GM21825 (cell line): Measurements from ENCODE around the gene NPHS1.

Source experiments
- ATAC-seq: cut with Tn5 transposase; IDR thresholded peaks from one replicate; pipeline ENCODE4 v1.9.1; 2021; ENCODE audit warnings: mild to moderate bottlenecking, moderate library complexity; ENCODE audit not compliant: unreplicated experiment

NPHS1 gene

DNA sequence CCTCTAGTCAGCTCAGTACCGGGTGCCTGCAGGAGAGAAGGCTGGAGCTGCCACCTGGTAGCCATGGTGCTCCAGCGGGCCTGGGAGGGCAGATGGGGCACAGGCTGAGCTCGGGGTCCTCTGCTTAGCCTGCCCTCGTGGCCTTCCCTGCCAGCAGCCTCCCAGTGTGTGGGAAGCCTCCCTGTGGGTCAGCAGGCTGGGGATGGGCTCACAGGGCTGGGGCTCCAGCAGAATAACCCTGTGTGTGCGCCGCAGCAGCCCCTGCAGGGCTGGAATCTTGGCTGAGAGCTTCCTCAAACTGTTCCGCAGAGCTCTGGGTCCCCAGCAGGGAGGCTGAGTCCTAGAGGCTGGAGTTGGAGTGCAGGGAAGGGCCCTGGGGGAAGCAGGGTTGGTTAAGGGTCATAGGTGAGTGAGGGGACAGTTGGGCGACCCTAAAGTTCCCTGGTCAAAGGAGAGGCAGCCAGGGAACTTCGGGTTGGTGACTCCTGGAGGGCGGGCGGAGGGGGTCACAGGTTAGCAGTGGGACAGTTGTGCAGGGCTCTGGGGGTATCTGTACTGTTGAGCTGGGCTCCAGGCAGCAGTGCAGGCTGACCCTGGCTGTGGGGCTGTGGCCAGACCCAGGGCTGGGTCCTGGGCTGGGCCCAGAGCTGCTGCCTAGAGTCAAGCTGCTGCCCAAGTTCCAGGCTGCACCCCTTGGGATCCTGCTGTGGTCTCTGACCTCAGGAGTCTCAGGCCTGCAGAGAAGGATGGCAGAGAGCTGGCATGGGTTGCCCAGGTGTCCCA, 62.9 kb downstream of the NPHS1 start:
- ATAC-seq, result no peak

DNA sequence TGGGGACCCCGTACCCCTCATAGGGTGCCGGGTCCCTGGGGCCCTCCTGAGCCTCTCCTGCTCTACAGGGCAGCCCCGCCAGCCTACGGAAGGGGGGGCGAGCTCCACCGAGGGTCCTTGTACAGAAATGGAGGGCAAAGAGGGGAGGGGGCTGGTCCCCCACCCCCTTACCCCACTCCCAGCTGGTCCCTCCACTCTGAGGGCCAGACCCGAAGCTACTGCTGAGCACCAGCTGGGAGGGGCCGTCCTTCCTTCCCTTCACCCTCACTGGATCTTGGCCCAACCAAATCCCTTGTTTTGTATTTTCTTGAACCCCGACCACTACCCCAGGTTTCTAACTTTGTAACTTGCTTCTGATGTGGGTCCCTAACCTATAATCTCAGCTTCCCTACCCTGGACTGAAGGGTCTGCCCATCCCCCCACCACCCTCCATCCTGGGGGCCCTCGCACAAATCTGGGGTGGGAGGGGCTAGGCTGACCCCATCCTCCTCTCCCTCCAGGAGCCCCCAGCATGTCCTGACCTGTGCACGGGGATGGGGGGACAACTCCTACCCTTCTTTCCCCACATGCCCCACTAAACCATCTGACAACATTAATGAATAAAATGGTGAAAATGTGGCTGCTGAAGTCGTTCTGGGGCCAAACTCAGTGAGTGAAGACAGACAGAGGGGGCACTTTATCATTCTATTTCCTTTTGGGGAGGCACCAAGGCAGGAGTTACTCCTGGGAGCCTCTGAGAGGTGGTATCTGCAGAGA, 63.9 kb downstream of the NPHS1 start:
- no peak for ATAC-seq

DNA sequence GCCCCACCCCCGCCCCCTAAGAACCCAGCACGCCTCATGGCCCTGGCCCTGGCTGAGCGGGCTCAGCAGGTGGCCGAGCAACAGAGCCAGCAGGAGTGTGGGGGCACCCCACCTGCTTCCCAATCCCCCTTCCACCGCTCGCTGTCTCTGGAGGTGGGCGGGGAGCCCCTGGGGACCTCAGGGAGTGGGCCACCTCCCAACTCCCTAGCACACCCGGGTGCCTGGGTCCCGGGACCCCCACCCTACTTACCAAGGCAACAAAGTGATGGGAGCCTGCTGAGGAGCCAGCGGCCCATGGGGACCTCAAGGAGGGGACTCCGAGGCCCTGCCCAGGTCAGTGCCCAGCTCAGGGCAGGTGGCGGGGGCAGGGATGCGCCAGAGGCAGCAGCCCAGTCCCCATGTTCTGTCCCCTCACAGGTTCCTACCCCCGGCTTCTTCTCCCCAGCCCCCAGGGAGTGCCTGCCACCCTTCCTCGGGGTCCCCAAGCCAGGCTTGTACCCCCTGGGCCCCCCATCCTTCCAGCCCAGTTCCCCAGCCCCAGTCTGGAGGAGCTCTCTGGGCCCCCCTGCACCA, 65.0 kb downstream of the NPHS1 start:
- no peak for ATAC-seq

DNA sequence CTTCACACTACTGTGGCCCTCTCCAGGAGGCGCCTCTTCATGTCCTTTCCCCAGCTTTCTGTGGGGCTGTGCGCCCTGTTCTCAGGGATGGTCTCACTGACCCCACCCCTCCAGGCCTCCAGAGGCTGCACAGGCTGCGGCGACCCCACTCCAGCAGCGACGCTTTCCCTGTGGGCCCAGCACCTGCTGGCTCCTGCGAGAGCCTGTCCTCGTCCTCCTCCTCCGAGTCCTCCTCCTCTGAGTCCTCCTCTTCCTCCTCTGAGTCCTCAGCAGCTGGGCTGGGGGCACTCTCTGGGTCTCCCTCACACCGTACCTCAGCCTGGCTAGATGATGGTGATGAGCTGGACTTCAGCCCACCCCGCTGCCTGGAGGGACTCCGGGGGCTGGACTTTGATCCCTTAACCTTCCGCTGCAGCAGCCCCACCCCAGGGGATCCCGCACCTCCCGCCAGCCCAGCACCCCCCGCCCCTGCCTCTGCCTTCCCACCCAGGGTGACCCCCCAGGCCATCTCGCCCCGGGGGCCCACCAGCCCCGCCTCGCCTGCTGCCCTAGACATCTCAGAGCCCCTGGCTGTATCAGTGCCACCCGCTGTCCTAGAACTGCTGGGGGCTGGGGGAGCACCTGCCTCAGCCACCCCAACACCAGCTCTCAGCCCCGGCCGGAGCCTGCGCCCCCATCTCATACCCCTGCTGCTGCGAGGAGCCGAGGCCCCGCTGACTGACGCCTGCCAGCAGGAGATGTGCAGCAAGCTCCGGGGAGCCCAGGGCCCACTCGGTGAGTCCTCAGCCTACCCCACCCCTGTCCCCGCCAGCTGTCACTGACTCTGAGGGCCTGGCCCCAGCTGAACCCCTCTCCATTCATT, 65.8 kb downstream of the NPHS1 start:
- ATAC-seq, result no peak

DNA sequence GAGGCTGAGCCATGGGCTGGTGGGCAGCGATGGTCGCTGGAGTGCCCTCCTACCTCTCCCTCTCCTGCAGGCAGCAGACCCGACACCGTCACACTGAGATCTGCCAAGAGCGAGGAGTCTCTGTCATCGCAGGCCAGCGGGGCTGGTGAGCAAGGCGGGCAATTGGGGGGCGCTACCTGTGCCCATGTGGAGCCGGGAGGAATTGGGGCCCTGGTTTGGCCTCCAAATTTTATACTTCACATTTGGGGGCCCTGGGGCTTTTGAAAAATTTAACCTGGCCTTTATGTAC, 67.0 kb downstream of the NPHS1 start:
- no peak for ATAC-seq

DNA sequence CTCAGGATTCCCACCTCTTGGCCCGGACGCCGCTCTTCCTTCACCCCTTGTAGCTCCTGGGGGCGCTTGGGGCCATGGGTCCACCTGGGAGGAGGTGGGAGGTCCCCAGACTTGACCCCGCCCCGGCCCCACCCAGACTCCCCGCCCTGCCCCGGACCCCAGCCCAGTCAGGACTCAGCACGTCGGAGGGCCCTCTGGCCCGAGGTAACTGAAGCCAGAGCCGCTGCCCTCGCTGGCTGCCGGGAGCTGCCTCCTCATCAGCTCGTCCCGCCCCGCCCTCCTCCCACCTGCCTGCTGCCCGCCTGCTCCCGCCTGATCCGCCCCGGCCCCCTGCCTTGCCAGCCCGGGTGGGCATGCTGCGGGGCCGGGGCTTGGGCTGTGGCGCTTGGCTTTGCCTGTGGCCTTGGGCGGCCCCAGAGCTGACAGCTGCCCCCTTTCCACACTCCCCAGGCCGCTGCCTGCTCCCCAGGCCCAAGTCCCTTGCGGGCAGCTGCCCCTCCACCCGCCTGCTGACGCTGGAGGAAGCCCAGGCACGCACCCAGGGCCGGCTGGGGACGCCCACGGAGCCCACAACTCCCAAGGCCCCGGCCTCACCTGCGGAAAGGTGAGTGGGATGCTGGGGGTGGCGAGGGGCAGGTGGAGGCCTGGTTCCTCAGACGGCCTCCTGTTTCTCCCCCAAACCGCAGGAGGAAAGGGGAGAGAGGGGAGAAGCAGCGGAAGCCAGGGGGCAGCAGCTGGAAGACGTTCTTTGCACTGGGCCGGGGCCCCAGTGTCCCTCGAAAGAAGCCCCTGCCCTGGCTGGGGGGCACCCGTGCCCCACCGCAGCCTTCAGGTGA, 67.6 kb downstream of the NPHS1 start:
- ATAC-seq, result no peak

DNA sequence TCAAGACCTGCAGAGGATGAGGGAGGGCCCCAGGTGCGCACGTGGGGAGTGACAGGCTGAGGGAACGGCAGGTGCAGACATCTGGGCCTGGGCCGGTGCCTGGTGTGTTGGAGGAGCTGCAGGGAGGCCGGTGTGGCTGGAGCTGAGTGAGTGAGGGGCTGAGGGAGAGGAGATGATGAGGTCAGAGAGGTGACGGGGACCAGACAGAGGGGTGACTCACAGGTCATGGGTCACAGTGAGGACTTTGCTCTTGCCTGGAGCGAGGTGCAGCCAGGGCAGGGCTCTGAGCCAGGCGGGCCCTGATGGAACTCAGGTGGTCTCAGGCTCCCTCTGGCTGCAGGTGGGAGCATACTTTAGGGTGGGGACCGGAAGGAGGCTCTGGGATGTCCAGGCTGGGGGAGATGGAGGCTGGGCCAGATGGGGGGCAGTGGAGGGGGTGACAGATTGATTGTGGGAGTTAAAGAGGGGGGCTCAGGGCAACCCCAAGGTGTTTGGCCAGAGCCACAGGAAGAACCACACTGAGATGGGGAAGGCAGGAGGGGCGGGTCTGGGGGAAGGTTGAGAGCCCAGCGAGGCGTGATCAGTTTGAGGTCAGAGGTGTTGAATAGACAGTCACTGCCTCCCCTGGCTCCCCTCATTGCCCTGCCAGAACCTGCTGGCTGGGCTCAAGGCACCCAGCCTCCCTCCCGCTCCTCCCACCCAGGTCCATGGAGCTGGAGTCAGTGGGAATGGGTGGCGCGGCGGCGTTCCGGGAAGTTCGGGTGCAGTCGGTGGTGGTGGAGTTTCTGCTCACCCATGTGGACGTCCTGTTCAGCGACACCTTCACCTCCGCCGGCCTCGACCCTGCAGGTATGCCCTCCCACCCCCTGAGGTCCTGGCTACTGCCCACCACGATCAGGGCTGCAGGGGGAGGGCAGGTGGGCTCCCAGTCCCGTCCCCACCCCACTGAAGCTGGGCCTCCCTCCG, 68.6 kb downstream of the NPHS1 start:
- ATAC-seq, result no peak

DNA sequence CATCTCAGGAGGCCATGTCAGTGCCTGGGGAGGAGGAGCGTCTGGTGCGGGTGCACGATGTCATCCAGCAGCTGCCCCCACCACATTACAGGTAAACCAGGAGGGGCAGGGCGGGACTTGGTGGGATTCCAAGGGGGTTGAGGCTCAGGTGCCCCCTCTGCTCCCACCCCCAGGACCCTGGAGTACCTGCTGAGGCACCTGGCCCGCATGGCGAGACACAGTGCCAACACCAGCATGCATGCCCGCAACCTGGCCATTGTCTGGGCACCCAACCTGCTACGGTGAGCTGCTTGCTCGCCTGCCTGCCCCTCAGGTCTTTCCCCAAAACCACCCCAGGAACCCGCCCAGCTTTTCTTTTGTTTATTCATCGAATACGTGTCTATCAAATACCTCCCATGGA, 69.7 kb downstream of the NPHS1 start:
- no peak for ATAC-seq

DNA sequence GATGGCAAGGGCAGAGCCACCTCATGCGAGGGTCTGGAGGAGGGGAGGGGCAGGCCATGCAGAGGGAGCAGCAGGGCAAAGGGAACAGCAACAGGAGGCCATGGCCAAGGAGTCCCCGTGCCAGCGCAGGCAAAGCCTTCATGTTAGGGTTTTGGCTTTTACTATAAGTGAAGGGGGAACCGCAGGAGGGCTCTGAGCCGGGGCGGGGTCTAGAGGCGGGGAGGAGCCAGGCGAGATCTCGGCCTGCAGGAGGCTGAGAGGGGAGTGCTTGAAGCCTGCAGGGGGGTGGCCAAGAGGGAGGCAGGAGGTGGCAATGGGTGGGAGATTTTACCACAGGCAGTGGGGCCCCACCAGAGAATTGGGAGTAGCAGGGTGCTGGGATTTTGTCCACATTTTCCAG, 70.7 kb downstream of the NPHS1 start:
- ATAC-seq, result no peak

DNA sequence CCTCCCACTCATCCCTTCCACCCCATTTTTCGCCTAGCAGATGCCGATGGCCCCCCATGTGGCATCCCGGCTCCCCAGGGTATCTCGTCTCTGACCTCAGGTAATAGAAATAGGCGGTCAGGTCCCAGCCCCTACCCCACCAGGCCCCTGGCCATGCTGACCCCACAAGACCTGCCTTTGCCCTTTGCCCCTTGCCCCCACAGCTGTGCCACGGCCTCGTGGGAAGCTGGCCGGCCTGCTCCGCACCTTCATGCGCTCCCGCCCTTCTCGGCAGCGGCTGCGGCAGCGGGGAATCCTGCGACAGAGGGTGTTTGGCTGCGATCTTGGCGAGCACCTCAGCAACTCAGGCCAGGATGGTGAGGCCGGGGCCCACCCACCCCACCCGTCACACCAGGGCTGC, 71.6 kb downstream of the NPHS1 start:
- ATAC-seq, result no peak

DNA sequence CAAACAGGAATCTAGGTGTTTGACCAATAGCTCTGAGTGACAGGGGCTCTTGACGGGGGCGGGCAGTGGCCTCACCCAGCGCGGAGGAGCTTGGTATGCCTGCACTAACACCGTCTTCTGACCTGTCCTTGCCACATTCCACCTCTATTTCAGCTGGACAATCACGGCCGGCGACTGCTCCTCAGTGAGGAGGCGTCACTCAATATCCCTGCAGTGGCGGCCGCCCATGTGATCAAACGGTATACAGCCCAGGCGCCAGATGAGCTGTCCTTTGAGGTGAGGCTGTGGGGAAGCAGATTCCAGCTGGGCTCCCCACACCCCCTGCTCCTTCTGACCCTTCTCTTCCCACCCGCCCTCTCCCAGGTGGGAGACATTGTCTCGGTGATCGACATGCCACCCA, 72.2 kb downstream of the NPHS1 start:
- ATAC-seq, result no peak

DNA sequence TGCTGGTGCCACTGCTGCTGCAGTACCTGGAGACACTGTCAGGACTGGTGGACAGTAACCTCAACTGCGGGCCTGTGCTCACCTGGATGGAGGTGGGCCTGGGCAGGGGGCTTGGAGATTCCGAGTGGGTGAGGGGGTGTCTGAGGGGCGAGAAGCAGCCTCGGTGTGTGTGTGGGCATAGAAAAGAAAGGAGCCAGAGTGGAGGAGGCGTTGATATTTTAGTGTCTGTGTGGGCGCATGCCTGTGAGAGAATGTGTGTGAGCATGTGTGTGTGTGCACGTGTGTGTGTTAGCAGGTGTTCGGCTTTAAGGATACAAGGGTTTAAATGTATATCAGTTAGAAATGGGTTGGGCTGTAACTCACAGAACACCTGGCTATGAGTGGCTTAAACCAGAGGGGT, 73.3 kb downstream of the NPHS1 start:
- no peak for ATAC-seq

DNA sequence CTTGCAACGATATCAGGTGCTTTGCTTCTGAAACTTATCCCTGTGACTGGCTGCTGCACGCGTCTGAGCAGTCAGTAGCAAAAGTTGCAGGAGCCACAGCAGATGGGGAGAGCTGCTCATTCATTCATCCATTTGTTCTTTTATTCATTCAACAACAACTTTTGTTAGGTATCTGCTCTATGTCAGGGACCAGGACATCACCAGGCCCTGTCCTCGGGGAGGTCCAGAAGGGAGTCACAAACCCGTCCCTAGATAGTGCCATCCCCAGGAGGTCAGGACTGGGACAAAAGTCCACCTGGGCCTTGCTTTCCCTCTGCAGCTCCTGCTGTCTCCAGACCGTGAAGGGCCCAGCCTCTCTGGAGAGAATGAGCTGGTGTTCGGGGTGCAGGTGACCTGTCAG, 74.3 kb downstream of the NPHS1 start:
- no peak for ATAC-seq

DNA sequence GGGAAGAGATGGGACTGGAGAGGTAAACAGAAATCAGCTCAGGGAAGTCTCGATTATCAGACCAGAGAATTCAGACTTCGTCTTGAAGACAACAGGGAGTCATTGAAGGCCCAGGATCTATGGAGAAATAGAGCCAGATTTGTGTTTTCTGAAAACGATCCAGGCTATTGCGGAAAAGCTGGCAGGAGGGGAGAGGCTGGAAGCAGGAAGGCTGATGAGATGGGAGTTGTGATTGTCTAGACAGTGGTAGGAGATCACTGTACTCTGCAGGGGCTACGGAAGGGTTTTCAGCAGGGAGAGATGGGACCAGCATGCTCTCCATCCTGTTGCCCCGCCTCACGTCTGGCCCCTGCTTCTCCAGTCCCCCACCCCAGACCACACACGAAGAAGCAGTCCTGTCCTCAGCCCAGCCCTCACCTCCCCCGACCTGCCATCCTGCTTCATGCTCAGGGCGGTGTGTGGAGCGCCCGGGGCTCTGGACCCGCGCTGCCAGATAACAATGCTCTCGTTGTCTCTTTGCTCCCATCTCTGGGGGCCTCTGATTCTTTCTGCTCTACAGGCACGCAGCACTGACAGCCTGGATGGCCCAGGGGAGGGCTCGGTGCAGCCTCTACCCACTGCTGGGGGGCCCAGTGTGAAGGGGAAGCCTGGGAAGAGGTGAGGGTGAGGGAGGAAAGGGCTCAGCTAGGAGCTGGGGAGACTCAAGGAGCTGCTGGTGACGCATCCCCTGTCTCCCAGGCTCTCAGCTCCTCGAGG, 75.0 kb downstream of the NPHS1 start:
- no peak for ATAC-seq

DNA sequence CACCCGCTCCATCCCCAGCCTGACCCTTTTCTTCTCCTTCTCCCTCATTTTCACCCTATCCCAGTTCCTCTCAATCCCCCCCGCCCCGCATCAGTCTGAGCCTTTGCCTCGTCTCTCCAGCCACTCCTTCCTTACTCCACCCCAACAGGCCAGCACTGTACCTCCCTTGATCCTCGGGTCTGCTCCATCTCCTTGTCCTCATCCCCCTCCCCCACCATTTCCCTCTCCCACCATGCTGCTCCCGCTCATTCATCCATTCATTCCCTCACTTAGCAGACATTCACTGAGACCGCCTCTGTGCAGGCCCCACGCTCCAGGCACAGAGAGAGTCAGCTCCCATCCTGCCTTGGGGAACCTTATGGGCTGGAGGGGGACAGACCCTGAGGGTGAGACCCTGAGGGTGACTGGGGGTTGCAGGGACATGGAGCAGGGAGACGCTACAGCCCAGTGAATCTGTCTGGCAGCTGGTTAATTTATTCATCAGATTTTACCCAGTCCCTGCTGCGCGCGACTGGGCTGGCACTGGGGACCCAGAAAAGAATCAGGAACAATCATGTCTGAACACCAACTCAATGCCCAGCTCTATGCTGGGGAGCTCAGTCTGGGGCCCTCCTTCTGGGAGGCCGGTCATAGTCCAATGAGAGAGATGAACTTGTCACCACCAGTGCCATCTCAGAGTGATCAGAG, 76.1 kb downstream of the NPHS1 start:
- ATAC-seq, result no peak
